Ramos (cell line): ENCODE measurements around the gene RPL38.

Experiments used
- in situ Hi-C: fragments of 300-500 bp; cut with MboI; formaldehyde crosslinking; loops from one replicate; pipeline ENCODE4 v1.14.3; 2022; ENCODE audit warnings: low sequenced_read_pairs; ENCODE audit not compliant: unreplicated experiment

Gene RPL38

DNA sequence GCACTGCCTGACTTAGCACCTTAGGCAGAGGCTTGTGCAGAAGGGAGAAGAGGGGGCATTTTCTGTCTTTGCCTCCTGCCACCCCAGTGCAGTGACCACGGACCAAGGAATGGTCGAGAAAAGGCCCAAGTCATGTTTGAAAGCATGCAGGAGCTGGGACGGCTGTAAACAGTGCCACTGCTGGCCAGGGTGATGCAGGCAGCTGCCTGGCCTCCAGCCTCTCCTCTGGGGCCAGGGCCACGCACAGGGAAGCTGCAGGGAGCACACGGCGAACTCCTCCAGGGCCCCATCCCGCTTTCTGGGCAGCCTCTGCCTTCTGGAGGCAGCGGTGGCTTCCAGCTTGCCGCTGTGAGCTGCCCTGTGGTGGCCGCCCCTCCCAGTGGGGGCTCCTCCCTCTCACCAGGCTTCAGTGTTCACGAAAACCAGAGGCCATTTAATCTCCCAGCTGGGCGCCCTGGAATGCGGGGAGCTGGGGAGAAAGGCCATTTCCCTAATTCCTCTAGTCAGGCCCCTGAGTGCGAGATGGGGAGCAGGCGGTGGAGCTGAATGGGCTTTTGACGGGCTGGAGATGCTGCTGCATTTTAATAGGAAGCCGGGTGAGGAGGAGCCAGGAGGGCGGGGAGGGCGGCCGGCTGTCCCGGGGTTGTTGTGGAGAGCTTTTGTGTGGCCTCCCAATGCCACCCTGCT is 41.8 kb downstream of the RPL38 start:
- in situ Hi-C loops, result no loop called here

- in situ Hi-C loops, result no loop called here
Measured at GRCh38 chr17:74245871-74246270, 42.4 kb downstream of the RPL38 start.

DNA sequence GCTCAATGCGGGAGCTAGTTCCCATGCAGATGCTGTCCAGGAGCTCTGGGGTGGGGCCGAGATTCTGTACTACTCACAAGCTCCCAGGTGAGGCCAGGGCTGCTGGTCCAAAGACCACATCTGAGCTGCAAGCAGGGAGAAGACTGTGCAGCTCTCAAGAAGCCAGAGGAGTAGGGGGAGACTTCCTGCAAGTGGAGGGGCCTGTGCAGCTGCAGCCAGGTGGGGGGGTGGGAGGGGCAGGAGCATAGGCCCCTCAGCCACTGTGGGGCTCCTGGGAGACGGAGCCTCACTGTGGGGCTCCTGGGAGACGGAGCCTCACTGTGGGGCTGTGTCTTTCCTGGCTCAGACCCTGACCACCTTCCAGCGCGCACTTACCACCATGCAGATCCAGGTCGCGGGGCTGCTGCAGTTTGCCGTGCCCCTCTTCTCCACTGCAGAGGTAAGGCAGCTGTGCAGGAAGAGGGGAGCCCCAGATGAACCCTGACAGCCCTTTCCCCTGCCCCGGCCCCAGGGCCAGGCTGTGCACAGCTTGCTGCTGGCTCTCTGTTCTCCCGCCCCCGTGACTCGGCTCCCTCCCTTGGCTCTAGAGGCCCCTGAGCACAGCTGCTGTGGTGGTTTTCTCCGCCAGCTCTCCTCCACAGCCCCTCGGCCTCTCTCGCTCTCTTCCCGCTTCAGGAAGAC is 46.3 kb downstream of the RPL38 start:
- in situ Hi-C loops, result no loop called here

GRCh38 chr17:74250324-74250995 is 47.0 kb downstream of the RPL38 start:
- in situ Hi-C loops, result no loop called here

- in situ Hi-C loops, result no loop called here
Measured at GRCh38 chr17:74251051-74251450, 47.6 kb downstream of the RPL38 start.

DNA sequence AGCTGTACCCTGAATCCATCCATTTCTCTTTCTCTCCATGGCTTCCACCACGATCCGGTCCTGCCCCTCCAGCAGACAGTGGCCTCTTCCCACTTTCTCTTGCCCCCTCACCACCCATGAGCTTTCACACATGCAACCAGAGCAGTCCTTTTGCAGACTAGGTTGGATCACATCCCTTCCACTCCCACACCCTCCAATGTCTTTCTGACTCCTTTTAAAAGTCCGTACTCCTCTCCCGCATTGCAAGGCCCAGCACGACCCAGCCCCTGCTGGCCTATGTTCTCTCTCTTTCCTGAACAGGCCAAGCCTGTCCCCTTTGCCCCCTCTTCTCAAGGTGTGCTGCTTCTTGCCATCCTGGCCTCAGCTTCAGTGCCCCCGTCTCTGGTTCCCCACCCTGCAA is 48.1 kb downstream of the RPL38 start:
- in situ Hi-C loops, result no loop called here

- in situ Hi-C loops, result no loop called here
Measured at GRCh38 chr17:74252211-74252610, 48.7 kb downstream of the RPL38 start.

DNA sequence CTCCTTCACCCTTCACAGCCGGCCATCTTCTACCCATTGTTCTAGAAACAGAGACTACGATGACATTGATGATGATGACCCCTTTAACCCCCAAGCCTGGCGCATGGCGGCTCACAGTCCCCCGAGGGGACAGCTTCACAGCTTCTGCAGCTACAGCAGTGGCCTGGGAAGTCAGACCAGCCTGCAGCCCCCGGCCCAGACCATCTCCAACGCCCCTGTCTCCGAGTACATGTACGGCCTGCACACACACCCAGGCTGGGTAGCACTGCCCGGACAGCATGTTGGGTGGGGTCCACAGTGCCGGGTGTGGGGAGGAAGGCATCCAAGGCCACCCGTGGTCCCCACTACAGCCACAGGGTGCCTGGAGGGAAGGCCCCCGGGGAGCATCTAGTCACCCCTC is 49.6 kb downstream of the RPL38 start:
- in situ Hi-C loops, result no loop called here

DNA sequence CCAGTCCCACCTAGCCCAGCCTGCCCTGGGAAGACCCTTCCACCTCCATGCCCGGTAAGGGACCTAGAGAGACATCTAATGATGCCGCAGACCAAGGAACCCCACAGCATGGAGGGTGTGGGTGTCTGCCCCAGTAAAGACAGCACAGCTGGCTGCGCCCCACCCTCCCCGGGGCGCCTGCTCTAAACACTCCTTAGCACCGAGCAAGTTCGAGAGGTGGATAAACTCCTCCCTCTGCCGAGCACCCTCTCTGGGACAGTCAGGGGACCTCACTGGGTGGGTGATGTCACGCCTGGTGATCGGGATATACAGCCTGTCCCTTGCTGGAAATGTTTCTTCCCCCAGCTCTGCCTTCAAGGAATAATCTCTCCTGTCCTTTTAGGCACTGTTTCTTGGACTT is 53.8 kb downstream of the RPL38 start:
- in situ Hi-C loops, result no loop called here

DNA sequence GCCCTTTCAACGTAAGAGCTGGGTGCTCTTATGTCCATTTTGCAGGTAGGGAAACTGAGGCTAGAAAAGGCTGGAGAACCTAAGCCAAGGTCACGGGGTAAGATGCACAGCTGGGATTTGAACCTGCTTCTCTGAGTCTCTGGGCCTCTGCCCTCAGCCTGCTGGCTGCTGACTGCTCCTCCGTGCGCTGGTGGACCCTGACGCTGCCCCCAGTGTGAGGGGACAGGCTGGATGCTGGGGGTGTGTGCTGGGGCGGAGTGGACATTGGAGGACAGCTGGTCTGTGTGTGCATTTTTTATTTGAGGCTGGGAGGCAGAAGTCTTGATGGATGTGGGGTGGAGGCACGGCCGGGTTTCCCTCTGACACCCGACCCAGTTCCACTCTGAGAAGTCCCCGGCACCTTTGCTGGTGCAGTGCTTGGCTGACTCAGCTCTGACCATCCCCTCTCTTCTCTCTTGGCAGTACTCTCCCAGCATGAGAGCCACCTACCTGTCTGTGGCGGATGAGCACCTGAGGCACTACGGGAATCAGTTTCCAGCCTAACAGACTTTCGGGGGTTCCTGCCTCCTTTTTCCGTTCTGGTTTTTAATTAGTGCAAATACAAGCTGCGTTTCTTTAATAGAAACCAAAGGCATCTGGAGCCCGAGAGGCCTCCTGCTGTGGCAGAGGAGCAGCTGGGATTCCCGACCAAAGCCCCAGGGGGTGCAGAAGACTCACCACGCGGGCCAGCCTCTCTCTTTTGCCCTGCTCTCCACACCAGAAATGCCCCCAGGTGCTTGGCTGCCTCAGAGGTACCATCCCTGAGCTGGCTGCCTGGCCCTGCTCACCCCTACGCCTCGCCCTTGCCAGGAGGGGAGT is 56.4 kb downstream of the RPL38 start:
- in situ Hi-C loops, result no loop called here
